ENCODE data around the gene SLC45A2.

The SLC45A2 gene

DNA sequence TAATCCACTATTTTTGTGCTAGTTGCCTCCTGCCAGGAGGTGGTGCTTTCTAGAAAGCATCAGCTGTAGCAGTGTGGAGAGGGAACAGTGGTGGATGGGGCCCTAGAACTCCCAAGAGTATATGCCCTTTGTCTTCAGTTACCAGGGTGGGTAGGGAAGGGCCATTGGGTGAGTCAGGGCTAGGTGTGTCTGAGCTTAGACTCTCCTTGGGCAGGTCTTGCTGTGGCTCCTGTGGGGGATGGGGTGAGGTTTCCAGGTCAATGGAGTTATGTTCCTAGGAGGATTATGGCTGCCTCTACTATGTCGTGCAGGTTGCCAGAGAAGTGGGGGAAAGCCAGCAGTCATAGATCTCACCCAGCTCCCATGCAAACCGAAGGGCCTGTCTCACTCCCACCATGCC, 81.4 kb downstream of the SLC45A2 start:
- H3K4me3 ChIP-seq (ENCODE audit: low read depth, low read length), result no peak overlapping the region
- no peak for TF ChIP-seq CTCF (conservative IDR thresholded peaks at IDR 0.05; ENCODE audit: low read depth, low read length)

DNA sequence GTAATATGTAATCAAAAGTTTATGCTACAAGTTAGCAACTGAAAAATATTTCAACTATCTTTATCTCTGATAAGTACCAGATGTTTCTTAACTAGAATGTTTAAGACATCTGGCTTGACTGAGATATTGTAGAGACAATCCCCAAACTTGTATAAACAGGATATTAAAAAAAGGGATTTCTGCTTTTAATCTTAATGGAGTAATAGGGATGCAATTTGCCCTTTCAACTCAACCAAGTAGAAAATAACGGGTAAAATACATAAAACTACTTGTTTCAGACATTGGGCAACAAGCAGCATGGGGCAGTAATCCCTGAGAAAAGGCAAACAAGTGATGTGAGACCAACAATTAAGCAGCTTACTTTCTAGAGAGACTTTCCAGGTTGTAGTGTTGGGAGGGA, 83.3 kb downstream of the SLC45A2 start:
- DNase-seq (ENCODE audit: low read depth), result peak; percentile 28
- no peak for TF ChIP-seq CTCF (conservative IDR thresholded peaks at IDR 0.05; ENCODE audit: low read depth, low read length)
- H3K4me3 ChIP-seq (ENCODE audit: low read depth, low read length), result no peak overlapping the region

More for the DNA sequence above, 81.4 kb downstream of the SLC45A2 start:
- no peak for DNase-seq (ENCODE audit: low read depth)
